GM12801 (cell line): ENCODE results near the gene GMCL2.

Experiments
- TF ChIP-seq, protein P1 (sequence below): IDR thresholded peaks from one replicate; pipeline ENCODE4 v1.5.1; 2011; ENCODE audit warnings: control low read depth; ENCODE audit not compliant: insufficient read length; ENCODE audit errors: extremely low read depth

Gene GMCL2

DNA sequence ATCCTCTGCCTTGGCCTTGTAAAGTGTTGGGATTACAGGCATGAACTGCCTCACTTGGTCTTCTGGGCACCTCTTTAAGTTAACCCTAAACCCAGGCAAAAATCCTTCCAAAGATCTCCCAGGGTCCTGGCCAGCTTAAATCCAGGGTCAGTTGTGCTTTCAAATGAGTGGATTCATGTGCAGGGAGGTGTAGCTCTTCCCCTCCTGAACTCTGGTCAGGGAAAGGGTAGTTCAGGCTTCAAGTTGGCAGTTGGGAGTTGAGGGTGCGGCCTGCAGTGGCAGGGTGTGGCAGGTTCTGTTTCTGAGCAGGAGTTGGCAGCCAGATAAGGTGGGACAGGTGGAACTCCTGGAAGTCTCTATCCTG lies 20.7 kb upstream of the GMCL2 start:
- TF ChIP-seq, protein P1, sequence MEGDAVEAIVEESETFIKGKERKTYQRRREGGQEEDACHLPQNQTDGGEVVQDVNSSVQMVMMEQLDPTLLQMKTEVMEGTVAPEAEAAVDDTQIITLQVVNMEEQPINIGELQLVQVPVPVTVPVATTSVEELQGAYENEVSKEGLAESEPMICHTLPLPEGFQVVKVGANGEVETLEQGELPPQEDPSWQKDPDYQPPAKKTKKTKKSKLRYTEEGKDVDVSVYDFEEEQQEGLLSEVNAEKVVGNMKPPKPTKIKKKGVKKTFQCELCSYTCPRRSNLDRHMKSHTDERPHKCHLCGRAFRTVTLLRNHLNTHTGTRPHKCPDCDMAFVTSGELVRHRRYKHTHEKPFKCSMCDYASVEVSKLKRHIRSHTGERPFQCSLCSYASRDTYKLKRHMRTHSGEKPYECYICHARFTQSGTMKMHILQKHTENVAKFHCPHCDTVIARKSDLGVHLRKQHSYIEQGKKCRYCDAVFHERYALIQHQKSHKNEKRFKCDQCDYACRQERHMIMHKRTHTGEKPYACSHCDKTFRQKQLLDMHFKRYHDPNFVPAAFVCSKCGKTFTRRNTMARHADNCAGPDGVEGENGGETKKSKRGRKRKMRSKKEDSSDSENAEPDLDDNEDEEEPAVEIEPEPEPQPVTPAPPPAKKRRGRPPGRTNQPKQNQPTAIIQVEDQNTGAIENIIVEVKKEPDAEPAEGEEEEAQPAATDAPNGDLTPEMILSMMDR: no peak

DNA sequence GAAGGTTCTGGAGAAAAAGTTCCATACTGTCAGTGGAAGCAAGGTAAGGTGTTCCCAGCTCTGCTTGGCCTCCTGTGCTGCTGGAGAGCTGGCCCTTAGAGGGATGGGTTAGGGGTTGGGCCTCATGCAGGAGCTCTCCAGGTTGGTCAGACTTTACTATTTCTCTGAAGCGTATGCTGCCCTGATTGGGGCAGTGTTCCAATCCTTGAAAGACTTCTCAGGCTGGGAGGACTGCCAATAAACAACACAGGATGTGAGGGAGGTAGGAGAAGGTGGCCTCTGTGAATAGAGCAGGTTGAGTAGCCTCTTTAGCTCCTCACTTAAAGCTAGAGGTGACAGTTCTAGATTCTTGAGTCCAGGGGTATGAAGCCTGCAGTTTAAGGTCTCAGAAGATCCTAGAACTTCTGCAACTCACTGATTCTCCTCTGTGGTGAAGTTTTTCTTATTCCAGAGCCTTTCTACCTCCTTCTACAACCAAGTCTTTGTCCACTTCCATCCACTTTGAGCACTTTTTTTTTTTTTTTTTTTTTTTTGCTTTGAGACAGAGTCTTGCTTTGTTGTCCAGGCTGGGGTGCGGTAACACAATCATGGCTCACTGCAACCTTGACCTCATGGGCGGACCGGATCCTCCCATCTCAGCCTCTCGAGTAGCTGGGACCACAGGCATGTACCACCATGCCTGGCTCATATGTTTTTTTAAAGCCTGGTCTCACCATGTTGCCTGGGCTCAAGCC lies 20.2 kb upstream of the GMCL2 start:
- TF ChIP-seq, protein P1: no peak

DNA sequence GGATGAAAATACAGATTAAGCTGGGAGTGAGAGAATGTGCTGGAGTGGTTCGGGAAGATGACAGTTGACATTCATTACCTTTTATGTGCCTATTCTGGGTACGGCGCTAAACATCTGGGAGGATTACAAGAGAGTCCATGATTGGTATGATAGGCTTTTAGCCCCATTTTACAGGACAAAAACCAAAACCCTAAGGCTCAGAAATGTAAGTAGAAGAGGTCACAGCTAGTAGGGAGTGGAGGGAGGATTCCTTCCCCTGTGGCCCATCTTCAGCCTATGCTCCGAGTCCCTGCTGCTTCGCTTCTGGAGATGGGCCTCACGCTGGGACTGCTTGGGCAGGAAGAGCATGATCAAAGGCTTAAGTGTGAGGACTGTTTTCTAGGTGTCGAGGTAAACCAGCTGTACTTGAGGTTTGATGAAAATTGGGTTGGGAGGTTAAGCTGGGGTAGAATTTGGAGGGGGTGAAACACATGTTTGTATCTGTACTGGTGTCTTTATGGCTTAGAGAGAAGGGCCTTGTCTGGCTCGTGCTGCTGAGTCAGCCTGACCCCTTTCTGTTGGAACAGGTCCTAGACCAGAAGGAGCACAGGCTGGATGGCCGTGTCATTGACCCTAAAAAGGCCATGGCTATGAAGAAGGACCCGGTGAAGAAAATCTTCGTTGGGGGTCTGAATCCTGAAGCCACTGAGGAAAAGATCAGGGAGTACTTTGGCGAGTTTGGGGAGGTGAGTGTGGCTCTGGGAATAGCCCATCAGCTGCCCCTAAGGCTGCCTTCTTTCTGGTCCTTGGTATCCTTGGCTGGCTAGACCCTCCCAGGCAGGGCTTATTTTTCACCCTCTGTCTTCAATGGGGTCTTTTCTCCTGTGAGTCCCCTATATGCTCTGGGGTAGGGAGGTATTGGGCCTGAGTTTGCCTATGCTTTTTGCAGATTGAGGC lies 19.3 kb upstream of the GMCL2 start:
- TF ChIP-seq, protein P1: no peak

DNA sequence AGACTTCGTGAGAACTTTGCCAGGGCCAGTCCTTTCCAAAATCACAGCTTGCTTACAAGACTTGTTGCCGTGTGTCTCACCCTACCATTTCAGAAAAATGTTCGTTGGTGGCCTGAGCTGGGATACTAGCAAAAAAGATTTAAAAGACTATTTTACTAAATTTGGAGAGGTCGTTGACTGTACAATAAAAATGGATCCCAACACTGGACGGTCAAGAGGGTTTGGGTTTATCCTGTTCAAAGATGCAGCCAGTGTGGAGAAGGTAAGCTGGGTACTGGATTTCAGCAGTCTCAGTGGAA lies 18.5 kb upstream of the GMCL2 start:
- TF ChIP-seq, protein P1: no peak

DNA sequence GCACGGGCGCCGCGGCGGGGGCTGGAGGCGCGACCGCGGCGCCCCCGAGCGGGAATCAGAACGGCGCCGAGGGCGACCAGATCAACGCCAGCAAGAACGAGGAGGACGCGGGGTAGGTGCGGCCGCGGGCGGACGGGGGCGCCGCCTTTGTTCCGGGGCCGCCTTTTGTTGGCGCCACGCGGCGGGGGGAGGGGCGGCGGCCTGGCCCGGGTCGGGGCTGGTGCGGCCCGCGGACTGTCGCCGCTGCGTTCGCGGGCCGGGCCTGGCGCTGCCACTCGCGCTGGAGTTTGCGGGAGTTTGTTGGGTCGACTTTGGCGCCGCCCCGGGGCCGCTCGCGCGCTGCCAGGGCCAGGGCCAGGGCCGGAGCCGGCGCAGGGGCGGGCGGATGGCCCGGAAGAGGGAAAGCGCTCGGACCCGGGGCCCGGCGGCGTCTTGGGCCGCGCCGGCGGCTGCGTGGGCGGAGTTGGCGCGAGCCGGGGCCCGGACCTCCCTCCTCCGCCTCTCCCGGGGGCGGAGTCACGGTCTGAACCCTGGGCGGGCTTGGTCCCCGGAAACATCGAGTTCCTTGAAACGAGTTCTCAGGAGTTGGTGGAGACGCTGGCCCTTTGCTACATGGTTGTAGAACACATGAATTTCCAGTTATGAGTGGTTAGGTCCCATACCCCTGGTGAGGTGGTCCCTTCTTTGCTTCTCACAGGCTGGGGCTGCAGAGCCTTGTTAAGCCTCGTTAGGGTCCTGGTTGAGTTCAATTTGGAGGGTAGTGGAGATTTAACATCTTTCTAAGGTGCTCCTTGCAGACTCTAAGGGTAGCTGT lies 18.0 kb upstream of the GMCL2 start:
- TF ChIP-seq, protein P1: no peak

DNA sequence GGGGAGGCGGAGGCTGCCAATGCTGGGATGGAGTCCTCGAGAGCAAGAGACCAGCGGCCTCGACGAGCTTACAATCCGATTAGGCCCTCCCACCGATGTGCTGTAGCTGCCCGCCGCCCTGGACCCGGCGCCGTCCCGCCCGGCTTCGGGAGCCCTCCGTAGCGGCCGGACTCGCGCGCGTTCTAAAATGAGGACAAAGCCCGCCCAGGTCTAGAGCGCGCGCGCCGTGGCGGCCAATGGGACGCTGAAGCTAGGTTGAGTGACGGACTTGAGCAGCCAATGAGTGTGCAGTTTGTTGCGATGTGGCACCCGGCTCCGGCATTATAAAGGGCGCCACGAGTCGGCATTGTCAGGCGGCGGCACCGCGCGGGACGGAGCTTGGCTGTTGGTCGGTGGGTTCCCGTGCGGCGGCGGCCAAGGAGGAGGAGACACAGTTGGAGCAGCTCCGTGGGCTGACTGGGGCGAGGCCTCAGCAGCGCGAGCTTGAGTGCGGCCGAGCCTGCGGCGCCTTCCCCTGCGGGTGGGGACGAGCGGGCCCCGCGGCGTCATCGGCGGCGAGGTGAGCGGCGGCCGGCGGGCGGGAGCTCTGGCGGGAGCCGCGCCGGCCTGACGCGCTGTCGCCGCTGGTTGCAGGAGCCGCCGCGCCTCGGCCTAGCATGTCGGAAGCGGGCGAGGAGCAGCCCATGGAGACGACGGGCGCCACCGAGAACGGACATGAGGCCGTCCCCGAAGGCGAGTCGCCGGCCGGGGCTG lies 17.2 kb upstream of the GMCL2 start, which contains the start of gene HNRNPAB:
HNRNPAB (plus strand) TSS at position 352 of the 753 bp plus-strand sequence; CDS start at position 657, 305 bp downstream.
- TF ChIP-seq, protein P1: no peak
